GM23248 (cell line): ENCODE results near the gene RNASE3.

Experiments
- EZH2 ChIP-seq: fragments of 200-600 bp; sonication (generic); IDR thresholded peaks from 2 replicates; pipeline ENCODE4 v1.6.1; 2018; ENCODE audit warnings: antibody characterized with exemption, mild to moderate bottlenecking; ENCODE audit not compliant: insufficient read depth, poor library complexity, severe bottlenecking
- EZH2phosphoT487 ChIP-seq: fragments of 200-600 bp; sonication (generic); IDR thresholded peaks from 2 replicates; pipeline ENCODE4 v1.6.1; 2018; ENCODE audit warnings: antibody characterized with exemption, moderate library complexity, mild to moderate bottlenecking, low read depth; ENCODE audit not compliant: insufficient read depth

DNA sequence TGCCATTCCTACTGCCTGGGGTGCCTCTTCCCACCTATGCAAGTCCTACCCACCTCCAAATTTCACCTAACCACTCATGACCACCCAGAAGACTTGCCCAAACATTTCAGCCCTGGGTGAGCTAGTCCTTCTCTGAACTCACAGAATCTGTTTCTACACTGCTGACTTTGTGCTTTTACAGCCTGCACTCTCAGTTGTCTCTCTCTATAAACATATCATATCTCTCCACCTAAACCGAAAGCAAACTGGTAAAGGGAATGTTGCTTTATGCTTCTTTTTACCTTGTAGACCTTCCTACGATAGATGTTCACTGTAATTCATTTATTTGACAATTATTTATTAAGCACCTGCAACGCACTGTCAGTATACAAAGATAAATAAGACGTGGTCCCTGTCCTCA lies 38.1 kb upstream of the RNASE3 start:
- no peak for TF ChIP-seq EZH2
- TF ChIP-seq EZH2phosphoT487, result no peak
